GM18520 (cell line): Measurements from ENCODE around the gene BTBD9.

Experiments
- ATAC-seq: cut with Tn5 transposase; IDR thresholded peaks from one replicate; pipeline ENCODE4 v1.9.1; 2021; ENCODE audit not compliant: unreplicated experiment

BTBD9 gene

GRCh38 chr6:38639498-38640215 is at the start of gene BTBD9:
TSS of gene BTBD9 (minus strand) at chr6:38639929.
- ATAC-seq, result peak; percentile 57

- no peak for ATAC-seq
Measured at GRCh38 chr6:38688579-38689087, 48.9 kb upstream of the BTBD9 start.

- no peak for ATAC-seq
Measured at GRCh38 chr6:38687549-38687948, 47.8 kb upstream of the BTBD9 start.

GRCh38 chr6:38687043-38687353 is 47.3 kb upstream of the BTBD9 start:
- no peak for ATAC-seq

DNA sequence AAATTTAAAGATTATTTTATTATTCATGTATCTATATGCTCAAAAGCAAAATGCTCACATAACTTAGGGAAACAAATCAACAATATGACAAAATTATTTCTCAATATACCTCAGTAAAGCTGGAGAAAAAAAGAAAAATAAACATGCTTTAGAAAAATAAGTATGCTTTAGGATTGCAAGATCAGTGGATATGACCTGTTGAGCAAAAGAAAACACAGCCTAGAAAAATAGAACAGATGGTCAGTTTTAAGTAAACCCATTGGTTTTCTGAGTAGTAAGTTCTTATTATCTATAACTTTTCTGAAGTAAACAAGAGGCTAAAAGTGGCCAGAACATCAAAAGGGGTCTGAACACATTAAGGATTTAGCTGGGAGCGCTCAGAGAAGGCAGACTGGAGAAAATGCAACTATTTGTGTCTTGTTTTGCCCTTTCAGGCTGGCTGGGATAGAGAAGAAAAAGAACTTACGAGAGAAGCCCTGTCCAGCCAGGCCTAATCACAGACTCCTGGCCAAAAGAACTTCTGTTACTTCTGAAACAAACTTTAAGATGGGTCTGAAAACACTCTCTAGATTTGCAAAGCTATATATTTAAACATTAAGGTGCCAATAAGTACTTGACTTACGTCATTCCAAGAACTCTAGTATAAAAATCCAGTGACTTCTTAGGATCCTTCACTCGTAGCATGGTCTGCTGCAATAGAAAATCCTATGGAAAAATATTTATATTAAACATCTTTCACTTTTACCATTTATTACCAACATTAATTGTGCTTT is 46.7 kb upstream of the BTBD9 start:
- ATAC-seq, result no peak

- ATAC-seq, result no peak
Measured at GRCh38 chr6:38684904-38685303, 45.2 kb upstream of the BTBD9 start.

GRCh38 chr6:38684237-38684636 is 44.5 kb upstream of the BTBD9 start:
- no peak for ATAC-seq

GRCh38 chr6:38681850-38682249 is 42.1 kb upstream of the BTBD9 start:
- ATAC-seq, result no peak

- ATAC-seq, result no peak
Measured at GRCh38 chr6:38679668-38680067, 39.9 kb upstream of the BTBD9 start.

- ATAC-seq, result no peak
Measured at GRCh38 chr6:38678178-38678760, 38.5 kb upstream of the BTBD9 start.

DNA sequence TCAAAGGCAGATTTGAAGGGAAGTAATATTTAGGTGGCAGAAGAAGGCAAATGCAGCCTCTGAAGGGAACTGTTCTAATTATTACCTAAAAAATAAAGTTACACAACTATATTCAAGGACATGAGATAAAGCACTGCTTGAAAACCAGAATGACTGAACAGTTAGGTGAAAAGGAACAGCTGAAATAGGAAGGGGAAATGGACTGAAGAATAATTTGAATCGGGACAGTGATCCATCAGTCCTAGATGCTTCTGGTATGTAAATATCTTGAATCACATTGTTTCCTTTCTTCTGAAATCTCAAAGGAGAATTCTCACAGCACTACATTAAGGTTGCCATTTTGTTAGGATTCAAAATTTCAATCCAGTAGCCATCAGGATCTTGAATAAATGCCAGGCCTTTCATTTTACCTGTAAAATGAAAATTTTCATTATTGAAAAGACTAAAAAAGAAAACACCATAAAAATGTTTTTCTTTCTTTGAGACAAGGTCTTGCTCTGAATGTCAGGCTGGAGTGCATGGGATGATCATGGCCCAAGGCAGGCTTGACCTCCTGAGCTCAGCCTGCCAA is 37.3 kb upstream of the BTBD9 start:
- no peak for ATAC-seq

GRCh38 chr6:38676236-38676973 is 36.7 kb upstream of the BTBD9 start:
- ATAC-seq, result no peak

- no peak for ATAC-seq
Measured at GRCh38 chr6:38673397-38674165, 33.9 kb upstream of the BTBD9 start.

- ATAC-seq, result peak; percentile 67
Measured at GRCh38 chr6:38671885-38672467, 32.2 kb upstream of the BTBD9 start.

GRCh38 chr6:38658418-38659167 is 18.9 kb upstream of the BTBD9 start:
- no peak for ATAC-seq

- ATAC-seq, result no peak
Measured at GRCh38 chr6:38656896-38657295, 17.2 kb upstream of the BTBD9 start.

DNA sequence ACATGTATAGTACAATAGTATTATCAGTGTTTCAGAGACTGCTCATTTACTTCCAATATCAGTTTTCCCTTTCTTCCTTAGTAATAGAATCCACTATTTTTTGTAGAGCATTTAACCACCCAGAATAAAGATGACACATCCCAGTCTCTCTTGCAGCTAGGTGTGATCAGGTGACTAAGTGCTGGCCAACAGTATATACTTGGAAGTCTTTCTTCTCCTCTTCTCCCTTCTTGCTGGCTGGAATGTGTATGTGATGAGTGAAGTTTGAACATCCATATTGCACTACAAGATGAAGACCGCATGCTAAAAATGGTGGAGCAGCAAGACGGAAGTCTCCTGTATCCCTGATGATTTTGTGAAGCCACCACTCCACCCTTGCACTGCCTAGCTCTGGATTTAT is 14.5 kb upstream of the BTBD9 start:
- ATAC-seq, result no peak

- no peak for ATAC-seq
Measured at GRCh38 chr6:38651121-38651784, 11.5 kb upstream of the BTBD9 start.
